Measurements from ENCODE around the gene FAM222A.

GRCh38 chr12:109811624-109811995 lies 98.0 kb downstream of the FAM222A start:
- peak; percentile 19 to 39 (median 24); a peak in 3 of 4 replicates for TF ChIP-seq CTCF (IDR thresholded peaks at IDR 0.05; ENCODE audit: control extremely low read depth in 1 of 3, insufficient read depth in 1 of 3, low read depth in 1 of 3, low read length in 3 of 3)
- no peak for TF ChIP-seq EZH2 (IDR thresholded peaks at IDR 0.05; ENCODE audit: low read depth, low read length, severe bottlenecking)
- no peak for TF ChIP-seq E2F6 (IDR thresholded peaks at IDR 0.05)
- no peak for TF ChIP-seq BCL11A (IDR thresholded peaks at IDR 0.05; ENCODE audit: low read depth in 2 of 2, low read length in 2 of 2)
- TF ChIP-seq EGR1 (IDR thresholded peaks at IDR 0.05; ENCODE audit: borderline replicate concordance, low read depth, low read length), result no peak
- TF ChIP-seq SUZ12 (IDR thresholded peaks at IDR 0.05; ENCODE audit: low read length), result no peak
- no peak for TF ChIP-seq PHF8 (conservative IDR thresholded peaks at IDR 0.05; ENCODE audit: low read depth, low read length)
- TF ChIP-seq SIN3A (conservative IDR thresholded peaks at IDR 0.05 in 1 of 2, IDR thresholded peaks at IDR 0.05 in 1 of 2; ENCODE audit: low read depth in 1 of 2, low read length in 2 of 2), result no peak
- no peak for TF ChIP-seq CEBPB (IDR thresholded peaks at IDR 0.05; ENCODE audit: low read depth, low read length)
- TF ChIP-seq POLR2AphosphoS5 (IDR thresholded peaks at IDR 0.05; ENCODE audit: low read depth, low read length), result no peak
- no peak for TF ChIP-seq YY1 (IDR thresholded peaks at IDR 0.05; ENCODE audit: low read depth, low read length)
- TF ChIP-seq GABPA (IDR thresholded peaks at IDR 0.05; ENCODE audit: borderline replicate concordance, insufficient read depth, low read length), result no peak
- TF ChIP-seq MAFK (IDR thresholded peaks at IDR 0.05; ENCODE audit: low read depth, low read length), result no peak
- TF ChIP-seq RNF2 (IDR thresholded peaks at IDR 0.05; ENCODE audit: borderline replicate concordance, low read depth, low read length, missing control alignments, poor library complexity, severe bottlenecking), result no peak
